K562 (cell line): ENCODE results near the gene CD300A. TPM values are rescaled to one million over a fixed set of nuclear protein-coding genes. Genes with fewer than 3 reads are reported as not detected.

Source experiments
- RAD21 ChIP-seq, 2 experiments: fragments of 250-450 bp in 1 of 2; fragments of 450-650 bp in 1 of 2; sonication (Bioruptor Pico) in 1 of 2; formaldehyde crosslinking in 1 of 2; IDR thresholded peaks in 1 of 2; conservative IDR thresholded peaks in 1 of 2; 2 replicates each; pipeline versions ENCODE4 v1.4.0 to v1.8.0; 2020 to 2022; ENCODE audit warnings: mild to moderate bottlenecking in 2 of 2, moderate library complexity in 1 of 2
- RERE ChIP-seq: sonication (generic); formaldehyde crosslinking; IDR thresholded peaks from 2 replicates; pipeline ENCODE4 v1.8.0; 2023; ENCODE audit warnings: missing genetic modification reagents, mild to moderate bottlenecking, borderline replicate concordance
- ZNF561 ChIP-seq: fragments of 450-650 bp; formaldehyde crosslinking; conservative IDR thresholded peaks from 2 replicates; pipeline ENCODE4 v1.4.0; 2020; ENCODE audit warnings: mild to moderate bottlenecking, moderate library complexity
- polyA plus RNA-seq, 8 experiments: library from polyadenylated mRNA; depleted of rRNA in 4 of 8; stranded (reverse) in 5 of 8; unstranded in 3 of 8; fragments of >200 nt; fragmentation: Nextera tagmentation in 2 of 8; fragmentation: Illumina TruSeq in 1 of 8; extraction: Ambion mirVana in 2 of 8; extraction: Trizol in 1 of 8; gene quantifications; 2 replicates each; pipeline versions ENCODE4 v1.2.1 to v1.2.3, GENCODE V29; 2011 to 2014; ENCODE audit warnings: inconsistent platforms in 1 of 8, missing spikeins in 1 of 8
- total RNA-seq, 7 experiments: library from RNA; depleted of rRNA in 6 of 7; stranded (reverse); fragments of >200 nt in 6 of 7; fragmentation: Illumina TruSeq in 2 of 7; extraction: Trizol in 2 of 7; gene quantifications; 2 replicates each; pipeline versions ENCODE4 v1.2.1 to v1.2.3, GENCODE V29; 2011 to 2021; ENCODE audit warnings: low replicate concordance in 1 of 7

The CD300A gene
- total and polyA plus RNA-seq, 9 of the 15 experiments (the other 6 are each of a cell fraction or from before 2014, with no cell fraction given), result 0.21 to 1.7 (median 0.41) TPM; not detected in 1

- TF ChIP-seq RERE (CRISPR knock-in tag) (no peak), ZNF561 (CRISPR knock-in tag) (no peak), RAD21 (CRISPR knock-in tag; conservative IDR thresholded peaks at IDR 0.05 in 1 of 2, IDR thresholded peaks at IDR 0.05 in 1 of 2) (no peak)
Observed at GRCh38 chr17:74473294-74473693, 6.9 kb downstream of the CD300A start (continued).
